ENCODE data around the gene CNNM2.

CNNM2 gene

GRCh38 chr10:103110407-103110806 lies 192.3 kb downstream of the CNNM2 start:
- no peak overlapping the region for H3K4me3 ChIP-seq (ENCODE audit: low read depth, low read length)
- no peak for DNase-seq (ENCODE audit: low read depth)
- TF ChIP-seq CTCF (IDR thresholded peaks at IDR 0.05; ENCODE audit: low read depth, low read length, missing control alignments): no peak

DNA sequence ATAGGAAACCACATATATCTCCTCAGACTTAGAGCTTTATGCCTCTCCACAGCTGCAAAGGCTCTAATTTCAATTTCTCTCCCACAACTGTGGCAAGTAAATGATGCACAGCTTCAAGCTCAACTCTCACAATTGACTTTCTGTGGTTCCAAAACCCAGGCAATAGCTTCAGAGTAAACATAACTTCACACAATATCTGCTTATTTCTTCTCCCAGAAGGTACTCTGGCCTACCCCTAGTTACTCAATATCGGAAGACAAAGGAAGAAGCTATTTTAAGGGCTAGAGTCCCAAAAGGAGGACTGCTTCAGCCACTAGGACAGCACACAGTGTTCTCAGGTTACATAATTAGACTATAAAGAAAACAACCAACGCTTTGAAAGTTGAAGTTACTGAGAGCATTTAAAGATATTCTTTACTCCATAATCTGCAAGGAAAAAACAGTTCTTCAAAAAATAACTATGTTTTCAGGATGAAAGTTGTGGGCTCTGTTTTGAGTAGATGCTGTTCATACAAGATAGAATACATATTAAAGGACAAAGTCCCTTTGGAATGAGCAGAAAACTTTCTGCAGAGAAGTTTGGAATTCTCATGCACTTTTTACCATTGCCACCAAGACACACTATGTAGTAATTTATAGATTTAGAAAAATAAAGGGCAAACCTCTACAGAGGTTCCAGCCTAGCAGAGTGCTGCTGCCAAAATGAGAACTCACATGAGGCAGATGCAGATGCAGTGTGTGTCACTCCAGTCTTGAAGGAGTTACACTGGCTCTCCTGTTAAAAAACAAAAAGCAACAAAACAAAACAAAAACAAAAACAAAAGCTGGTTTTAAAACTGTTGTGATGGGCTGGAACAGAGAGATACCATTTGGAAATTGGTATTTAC lies 193.2 kb downstream of the CNNM2 start:
- peak; percentile 63 for DNase-seq (ENCODE audit: low read depth)
- TF ChIP-seq CTCF (IDR thresholded peaks at IDR 0.05; ENCODE audit: low read depth, low read length, missing control alignments): no peak
- H3K4me3 ChIP-seq (ENCODE audit: low read depth, low read length): no peak overlapping the region; the same call in 1 of the 2 replicates

GRCh38 chr10:103111918-103112877 lies 194.1 kb downstream of the CNNM2 start:
- no peak for TF ChIP-seq CTCF (IDR thresholded peaks at IDR 0.05; ENCODE audit: low read depth, low read length, missing control alignments)
- no peak for DNase-seq (ENCODE audit: low read depth)
- no peak overlapping the region; the same call in 1 of the 2 replicates for H3K4me3 ChIP-seq (ENCODE audit: low read depth, low read length)

DNA sequence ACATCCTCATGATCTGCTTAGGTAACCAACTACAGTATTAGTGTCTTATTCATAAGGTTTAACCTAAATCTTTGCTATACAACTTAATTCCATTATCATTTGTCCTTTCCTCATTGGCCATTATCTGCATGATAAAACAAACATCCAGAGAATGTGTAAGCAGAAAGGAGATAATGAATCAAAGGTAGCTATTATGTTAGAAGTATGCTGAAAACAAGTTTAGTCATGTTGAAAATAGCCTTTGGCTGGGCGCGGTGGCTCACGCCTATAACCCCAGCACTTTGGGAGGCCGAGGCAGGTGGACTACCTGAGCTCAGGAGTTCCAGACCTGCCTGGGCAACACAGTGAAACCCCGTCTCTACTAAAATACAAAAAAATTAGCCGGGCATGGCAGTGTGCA lies 196.8 kb downstream of the CNNM2 start:
- no peak for DNase-seq (ENCODE audit: low read depth)
- H3K4me3 ChIP-seq (ENCODE audit: low read depth, low read length): no peak overlapping the region
- TF ChIP-seq CTCF (IDR thresholded peaks at IDR 0.05; ENCODE audit: low read depth, low read length, missing control alignments): no peak

DNA sequence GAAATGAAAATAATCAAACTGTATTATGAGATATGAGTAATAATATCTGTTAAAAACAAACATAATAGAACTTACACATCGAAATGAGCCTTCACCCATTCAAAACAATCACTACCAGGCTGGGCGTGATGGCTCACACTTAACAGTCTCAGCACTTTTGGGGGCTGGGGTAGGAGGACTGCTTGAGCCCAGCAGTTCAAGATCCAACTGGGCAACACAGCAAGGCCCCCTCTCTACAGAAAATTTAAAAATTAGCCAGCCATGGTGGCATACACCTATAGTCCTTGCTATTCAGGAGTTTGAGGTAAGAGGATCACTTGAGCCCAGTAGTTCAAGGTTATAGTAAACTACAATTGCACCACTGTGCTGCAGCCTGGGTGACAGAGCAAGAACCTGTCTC lies 199.2 kb downstream of the CNNM2 start:
- DNase-seq (ENCODE audit: low read depth): no peak
- no peak for TF ChIP-seq CTCF (IDR thresholded peaks at IDR 0.05; ENCODE audit: low read depth, low read length, missing control alignments)
- no peak overlapping the region for H3K4me3 ChIP-seq (ENCODE audit: low read depth, low read length)

DNA sequence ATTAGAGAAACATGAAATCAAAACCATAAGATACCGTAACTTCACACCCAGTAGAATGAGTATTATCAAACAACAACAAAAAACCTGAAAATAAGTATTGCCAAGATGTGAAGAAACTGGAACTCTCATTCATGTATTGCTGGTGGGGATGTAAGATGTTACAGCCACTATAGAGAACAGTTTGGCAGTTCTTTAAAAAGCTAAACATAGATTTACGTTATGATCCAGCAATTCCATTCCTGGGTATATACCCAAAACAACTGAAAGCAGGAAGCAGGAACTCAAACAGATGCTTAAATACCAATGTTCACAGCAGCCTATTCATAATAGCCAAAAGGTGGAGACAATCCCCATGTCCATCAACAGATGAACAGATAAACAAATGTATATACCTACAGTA lies 202.5 kb downstream of the CNNM2 start:
- no peak overlapping the region for H3K4me3 ChIP-seq (ENCODE audit: low read depth, low read length)
- no peak for TF ChIP-seq CTCF (IDR thresholded peaks at IDR 0.05; ENCODE audit: low read depth, low read length, missing control alignments)
- no peak for DNase-seq (ENCODE audit: low read depth)

Measured in GM12864 (cell line).